Kidney tubule cell (primary cell): ENCODE results near the gene PGGT1B.

Source experiments
- DNase-seq: peaks from one replicate; pipeline ENCODE4 v3.0.0-alpha.2; 2018; ENCODE audit warnings: low spot score

The PGGT1B gene

GRCh38 chr5:115180165-115180709, 82.4 kb downstream of the PGGT1B start:
- peak; percentile 20 for DNase-seq

- peak; percentile 12 for DNase-seq
Measured at GRCh38 chr5:115179394-115180164, 83.1 kb downstream of the PGGT1B start.

- DNase-seq, result no peak
Measured at GRCh38 chr5:115179030-115179393, 83.7 kb downstream of the PGGT1B start.

- no peak for DNase-seq
Measured at GRCh38 chr5:115170929-115171510, 91.7 kb downstream of the PGGT1B start.

- no peak for DNase-seq
Measured at GRCh38 chr5:115170134-115170928, 92.3 kb downstream of the PGGT1B start.

- DNase-seq, result peak; percentile 94
Measured at GRCh38 chr5:115169487-115170133, 93.1 kb downstream of the PGGT1B start, which contains the start of gene TRIM36. TRIM36 (minus strand) TSS chr5:115169908; CDS start chr5:115169634, 274 bp downstream.

GRCh38 chr5:115168829-115169486, 93.7 kb downstream of the PGGT1B start:
- DNase-seq, result peak; percentile 35

GRCh38 chr5:115166744-115167393, 95.8 kb downstream of the PGGT1B start:
- no peak for DNase-seq

GRCh38 chr5:115165790-115166189, 96.9 kb downstream of the PGGT1B start:
- no peak for DNase-seq

GRCh38 chr5:115160975-115161475, 101.7 kb downstream of the PGGT1B start:
- DNase-seq, result no peak
